HG03354 (cell line): Measurements from ENCODE around the gene MICAL2.

Experiments
- ATAC-seq: cut with Tn5 transposase; IDR thresholded peaks from one replicate; pipeline ENCODE4 v1.9.1; 2021; ENCODE audit warnings: mild to moderate bottlenecking; ENCODE audit not compliant: unreplicated experiment, poor library complexity, severe bottlenecking

MICAL2 gene

DNA sequence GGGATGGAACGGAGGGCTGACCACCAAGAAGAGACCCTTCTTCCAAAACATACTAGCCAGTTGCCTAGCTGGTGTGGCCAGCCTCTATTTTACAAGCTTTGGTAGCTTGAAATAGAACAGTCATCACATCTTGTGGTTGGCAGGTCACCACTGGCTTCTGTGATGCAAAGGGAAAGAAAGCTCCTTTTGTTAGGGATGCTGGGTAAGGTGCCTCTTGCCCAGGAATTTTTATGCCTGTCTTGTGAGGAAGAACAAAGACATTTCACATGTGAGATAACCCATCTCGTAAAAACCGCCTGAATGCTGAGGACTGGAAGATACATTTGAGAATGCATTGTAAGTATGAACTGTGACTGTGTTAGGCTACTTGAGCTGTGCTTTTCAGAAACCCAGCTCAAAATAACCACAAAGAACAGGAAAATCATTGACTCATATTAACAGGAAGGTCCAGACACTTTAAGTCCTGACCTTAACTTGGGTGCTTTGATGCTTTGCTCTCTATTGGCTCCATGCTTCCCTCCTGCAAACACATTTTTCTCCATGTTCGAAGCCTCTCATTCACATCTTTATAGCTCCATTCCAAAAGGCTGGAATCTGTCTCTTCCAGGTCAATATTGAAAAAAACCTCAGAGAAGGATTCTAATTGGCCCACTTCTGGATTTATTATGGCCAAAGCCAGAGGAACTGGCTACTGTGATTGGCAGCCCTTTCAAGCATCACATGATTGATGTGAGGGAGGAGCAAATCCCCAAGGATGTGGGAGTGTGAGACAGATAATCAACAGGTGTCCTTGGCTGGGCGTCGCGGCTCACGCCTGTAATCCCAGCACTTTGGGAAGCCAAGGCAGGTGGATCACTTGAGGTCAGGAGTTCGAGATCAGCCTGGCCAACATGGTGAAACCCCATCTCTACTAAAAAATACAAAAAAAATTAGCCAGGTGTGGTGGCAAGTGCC is 53.9 kb downstream of the MICAL2 start:
- no peak for ATAC-seq

DNA sequence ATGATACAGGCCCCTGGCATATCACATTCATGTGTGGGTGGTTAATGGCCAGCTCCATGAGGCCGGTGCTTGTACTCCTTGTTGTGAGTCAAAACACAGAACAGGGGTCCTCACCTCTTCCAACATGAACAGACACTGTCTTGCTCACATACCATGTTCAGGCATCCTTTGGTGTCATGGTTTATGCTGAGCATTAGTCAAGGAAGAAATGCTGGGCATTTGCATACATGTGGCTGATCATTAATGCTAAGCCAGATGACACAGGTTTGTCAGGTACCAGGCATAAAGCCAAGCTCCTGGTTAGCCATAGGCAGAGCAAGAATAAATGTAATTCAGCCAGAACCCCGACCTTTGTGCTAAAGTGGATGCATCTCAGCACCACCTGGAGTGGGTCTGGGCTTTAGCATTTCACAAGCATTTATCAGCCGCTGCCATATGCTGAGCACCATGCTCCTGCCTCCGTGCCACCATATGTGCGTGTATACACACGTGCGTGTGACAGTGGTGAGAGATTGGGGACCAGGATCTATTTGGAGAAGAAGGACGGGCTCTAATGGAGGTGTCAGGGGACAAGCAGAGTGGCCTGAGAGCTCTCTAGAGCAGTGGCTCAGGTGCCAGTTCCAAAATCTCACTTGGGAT is 55.0 kb downstream of the MICAL2 start:
- peak; percentile 65 for ATAC-seq

DNA sequence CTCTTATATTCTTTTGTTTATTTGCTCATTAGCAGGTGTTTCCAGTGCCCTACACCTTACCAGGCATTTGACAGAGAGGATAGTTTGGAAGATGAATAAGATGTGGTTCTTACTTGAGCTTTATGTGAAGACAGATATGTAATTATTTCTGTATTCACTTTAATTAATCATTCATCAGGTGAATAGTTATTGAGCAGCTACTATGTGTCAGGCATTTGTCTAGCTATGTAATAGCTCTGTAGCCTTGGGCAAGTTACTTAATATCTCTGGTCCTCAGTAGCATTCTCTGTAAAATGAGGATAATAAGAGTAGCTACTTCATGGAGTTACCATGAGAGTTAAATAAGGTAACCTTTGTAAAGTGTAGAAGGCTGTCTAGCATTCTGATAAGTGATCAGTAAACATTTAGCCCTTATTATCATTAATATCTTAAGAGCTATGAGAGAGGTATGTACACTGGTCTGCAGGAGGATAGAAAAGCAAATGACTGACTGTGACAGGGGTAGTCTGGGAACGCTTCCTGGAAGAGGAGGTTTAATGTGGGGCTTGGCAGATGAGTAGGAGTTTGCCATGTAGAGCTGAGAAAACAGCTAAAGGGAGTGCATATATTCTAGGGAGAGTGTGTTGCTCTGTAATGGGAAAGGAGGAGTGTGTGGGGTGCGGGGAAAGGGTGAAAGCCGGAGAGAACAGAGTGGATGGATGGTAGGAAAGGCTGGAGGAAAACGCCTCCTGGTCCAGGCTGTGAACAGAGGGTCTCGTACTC is 56.1 kb downstream of the MICAL2 start:
- ATAC-seq = no peak

DNA sequence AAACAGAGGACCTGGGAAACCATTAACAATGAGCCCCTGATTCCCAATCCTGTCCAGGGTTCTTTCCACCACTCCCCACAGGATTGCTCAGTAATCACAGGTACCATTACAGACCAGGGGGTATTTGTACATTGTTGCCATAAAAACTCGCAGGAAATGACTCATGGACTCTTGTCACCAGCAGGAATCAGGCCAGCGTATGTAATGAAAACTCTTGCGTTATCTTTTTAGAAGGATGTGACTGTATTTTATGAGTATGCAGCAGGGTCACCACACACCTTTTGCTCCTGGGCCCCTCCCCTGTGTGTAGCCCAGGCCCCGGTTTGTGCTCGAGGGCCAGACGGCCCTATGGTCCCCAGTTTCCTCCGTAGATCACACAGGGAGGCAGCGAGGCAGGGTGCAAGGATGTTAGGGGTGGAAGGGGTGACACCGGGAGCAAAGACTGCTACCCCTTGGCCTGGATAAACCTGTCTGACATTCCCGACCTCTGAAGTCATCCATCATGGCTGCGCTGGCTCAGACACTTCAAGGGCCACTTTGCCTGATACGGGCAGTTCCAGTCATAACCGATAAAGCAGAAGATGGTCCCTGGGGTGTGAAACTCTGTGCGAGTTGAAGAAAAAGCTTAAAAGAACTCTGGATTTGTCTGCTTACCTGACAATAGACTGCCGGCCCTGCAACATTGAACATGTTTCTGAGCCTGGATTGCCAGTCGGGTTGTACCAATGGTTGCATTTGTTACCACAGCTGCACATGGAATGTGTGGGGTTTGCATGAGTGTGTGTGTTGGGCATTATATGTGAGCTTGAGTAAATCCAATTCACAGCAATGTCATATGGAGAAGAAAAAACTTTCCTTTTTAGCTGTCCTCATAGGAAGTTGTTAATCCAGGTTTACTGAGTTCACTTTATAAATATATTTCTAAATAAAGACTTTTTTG is 56.9 kb downstream of the MICAL2 start:
- ATAC-seq = no peak

DNA sequence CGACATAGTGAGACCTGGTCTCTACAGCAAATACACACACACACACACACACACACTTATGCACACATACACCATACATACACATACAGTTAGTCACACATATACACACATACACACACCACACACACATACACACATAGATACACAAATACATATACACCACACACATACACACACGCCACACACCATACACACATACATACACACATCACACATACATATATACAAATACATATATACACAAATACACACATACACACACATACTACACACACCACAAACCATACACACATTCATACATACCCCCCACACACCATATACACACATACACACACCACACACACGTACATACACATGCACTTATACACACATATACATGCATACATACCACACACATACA is 57.7 kb downstream of the MICAL2 start:
- ATAC-seq = no peak

DNA sequence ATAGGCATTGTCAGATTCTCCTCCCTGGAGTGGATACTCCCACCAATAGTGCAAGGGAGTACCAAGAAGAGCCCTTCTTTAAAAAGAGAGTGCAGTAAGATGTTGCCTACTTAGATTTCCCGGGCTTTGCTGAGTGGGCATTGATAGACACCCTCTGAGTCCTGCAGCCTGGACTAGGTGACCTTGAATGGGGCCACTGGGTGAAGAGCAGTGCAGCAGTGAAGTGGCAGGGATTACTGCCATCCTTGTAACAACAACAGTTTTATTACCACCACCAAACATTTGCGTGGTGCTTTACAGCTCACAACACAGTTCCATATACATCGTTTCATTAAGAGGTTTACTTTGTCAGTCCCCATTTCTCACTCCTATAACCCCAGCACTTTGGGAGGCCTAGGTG is 59.4 kb downstream of the MICAL2 start:
- ATAC-seq = no peak

DNA sequence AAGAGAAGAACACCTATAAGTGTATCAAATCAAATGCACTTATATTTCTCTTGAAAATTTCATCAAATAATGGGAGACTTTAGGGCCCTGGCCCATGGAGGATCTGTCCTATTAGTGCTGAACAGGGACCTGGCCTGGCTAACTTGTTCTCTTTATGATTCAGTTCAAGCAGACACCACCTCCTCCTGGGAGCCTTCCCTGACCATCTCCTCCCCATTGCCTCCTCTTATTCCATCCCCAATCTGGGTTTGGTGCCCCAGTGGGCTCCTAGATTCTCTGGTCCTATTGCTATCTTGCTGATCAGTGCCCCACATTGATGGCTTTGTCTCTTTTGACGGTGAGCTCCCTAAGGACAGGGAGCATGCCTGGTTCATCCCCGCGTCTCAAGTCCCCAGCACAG is 60.1 kb downstream of the MICAL2 start:
- ATAC-seq = no peak

DNA sequence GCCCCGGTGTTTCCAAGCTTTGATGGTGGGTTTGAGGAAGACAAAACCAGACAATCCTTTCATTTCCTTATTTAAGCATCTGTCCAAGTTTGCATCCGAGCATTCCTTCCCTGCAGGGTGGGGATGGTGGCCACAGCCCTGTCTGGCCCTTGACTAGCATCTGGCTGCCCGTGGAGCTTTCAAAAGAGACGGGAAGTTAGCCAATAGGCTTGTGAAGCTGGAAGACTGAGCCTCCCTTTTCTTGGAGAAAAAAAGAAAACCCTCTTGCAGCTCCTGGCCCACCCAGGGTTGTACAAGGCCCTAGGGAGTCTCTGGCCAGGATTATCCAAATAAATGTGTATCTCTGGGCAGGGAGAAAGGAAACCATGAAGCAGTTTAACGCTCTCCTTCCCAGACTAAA is 60.6 kb downstream of the MICAL2 start:
- ATAC-seq = no peak

DNA sequence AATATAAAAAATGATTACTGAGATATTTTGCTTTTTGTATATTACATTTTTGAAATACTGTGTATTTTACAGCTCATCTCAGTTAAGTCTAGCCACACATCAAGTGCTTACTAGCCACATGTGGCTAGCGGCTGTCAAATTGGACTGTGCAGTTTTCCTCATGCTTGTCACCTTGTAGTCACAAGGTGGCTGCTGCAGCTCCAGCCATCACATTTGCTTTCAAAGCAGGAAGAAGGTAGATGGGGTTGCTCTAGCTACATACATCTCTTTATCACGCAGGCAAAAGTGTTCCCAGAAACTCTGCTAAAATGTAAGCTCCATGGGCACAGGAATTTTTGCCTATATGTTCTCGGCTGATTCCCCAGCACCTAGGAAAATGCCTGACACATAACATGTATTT is 61.5 kb downstream of the MICAL2 start:
- ATAC-seq = no peak

DNA sequence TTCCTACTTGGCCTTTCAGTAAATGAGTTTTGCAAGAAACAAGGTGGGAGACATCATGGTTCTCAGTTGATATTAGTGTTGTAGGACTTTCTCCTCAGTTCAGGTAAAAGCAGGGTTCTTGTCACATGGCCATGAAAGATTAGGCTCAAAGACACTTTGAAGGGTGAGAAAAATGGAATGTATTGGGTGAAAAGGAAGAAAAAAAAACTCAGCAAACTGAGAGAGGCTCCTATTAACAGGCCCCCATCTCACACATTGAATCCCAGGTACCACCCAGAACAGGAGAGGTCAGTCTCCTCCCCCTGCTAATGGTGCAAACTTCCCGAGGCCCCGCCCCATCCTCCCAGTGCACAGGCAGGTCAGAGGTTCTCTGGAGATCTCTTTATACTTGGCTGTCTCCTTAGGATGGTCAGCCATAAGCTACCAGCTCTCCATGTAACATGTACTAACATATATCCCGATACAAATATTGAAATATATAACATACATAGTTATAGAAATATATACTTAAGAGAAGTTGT is 62.2 kb downstream of the MICAL2 start:
- ATAC-seq = no peak

DNA sequence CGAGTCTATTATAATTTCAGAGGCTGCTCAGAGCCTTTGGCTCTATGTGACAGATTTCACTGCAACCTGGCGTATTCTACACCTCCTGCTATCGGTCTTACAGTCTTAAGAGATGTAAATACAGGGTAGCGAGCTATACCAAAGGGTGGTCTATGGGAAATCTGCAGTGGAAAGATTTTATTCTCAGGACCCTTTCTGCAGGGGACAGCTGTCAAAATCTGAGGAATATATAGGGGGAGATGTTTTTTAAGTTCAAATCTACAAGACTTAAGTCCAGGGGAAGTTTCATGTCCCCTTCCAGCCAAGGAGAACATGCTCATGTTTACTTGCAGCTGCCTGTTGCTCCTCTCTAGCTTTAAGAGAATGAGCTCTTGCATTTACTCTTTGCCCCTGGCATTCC is 62.7 kb downstream of the MICAL2 start:
- ATAC-seq = no peak

DNA sequence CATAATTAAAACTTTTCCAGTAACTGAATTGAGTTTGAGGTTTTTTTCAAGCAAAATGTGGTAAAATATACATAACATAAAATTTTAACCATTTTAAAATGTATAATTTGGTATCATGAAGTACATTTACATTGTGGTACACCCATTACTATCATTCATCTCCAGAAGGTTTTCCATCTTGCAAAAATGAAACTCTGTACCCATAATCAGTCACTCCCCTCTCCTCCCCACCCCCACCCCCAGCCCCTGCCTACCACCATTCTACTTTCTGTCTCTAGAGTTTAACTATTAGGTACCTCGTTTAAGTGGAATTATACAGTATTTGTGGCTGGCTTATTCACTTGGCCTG is 63.7 kb downstream of the MICAL2 start:
- peak; percentile 66 for ATAC-seq

DNA sequence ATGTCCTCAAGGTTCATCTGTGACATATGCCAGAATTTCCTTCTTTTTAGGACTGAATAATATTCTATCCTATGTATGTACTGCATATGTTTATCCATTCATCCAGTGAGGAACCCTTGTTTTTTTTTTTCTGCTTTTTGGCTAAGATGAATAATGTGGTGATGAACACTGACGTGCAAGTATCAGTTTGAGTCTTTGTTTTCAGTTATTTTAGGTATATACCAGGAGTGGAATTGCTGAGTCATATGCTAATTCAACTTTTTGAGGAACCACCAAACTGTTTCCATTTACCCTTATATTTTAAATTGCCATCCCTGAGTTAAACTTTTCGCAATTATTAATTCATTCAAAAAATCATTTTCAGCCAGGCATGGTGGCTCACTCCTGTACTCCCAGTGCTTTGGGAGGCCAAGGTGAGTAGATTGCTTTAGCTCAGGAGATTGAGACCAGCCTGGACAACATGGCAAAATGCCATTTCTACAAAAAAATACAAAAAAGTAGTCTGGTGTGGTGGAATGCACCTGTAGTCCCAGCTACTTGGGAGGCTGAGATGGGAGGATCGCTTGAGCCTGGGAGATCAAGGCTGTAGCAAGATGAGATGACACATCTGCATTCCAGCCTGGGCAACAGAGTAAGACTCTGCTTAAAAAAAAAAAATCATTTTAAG is 64.2 kb downstream of the MICAL2 start:
- ATAC-seq = peak; percentile 87

DNA sequence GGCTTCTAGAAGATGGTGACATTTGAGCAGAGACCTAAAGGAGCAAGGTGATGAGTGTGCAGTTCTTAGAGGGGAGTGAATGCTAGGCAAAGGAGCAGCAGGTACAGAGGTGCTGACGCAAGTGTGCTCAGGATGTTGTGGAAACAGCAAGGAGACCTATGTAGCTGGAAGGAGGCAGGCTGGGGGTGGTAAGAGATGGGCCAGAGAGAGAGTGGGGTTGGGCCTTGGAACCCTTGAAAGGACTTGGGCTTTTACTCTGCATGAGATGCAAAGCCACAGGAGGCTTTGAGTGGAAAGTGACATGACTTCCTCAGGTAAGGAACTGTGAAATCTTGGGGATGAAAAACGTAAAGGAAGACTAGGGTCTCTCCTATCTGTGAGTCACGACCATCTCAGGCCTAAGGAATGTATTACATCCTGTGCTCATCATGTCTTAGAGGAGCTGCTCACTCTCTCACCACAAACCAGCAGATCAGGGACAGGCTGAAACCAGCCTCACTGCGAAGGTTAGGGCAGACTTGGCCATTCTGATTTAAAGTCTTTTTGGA is 65.4 kb downstream of the MICAL2 start:
- ATAC-seq = no peak

DNA sequence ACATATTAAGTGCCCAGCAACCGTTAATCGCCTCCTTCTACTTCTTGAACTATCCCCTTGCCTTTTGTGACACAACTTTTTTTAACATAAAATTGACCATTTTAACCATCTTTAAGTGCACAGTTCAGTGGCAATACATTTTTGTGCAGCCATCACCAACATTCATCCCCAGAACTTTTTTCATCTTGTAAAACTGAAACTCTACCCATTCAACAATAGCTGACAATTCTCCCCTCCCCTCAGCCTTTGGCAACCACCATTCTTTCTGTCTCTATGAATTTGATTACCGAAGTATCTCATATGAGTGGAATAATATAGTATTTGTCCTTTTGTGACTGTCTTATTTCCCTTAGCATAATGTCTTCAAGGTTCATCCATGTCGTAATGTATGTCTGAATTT is 66.0 kb downstream of the MICAL2 start:
- ATAC-seq = no peak

DNA sequence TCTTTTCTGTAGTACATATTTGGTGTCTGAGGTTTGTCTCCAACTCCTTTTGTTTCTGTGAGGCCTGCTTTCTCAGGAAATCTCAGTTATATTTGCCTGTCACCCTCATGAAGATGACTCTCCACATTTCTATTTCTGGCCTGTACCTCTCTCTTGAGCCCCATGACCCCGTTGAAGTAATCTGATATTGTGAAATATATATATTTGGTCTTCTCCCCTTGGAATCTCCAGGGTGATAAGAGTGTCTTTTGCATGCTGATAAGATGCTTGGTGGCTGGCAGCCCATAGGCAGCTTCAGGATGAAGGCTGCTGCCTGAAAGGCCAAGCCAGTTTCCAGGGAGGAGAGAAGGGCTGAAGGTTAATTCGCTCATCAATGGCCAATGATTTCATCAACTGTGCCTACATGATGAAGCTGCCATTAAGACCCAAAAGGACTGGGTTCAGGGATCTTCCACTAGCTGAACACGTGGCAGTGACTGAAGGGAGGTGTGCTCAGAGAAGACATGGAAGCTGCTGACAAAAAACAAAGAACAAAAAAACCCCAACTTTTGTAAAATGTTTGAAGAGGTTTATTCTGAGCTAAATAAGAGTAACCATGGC is 67.4 kb downstream of the MICAL2 start:
- ATAC-seq = no peak

DNA sequence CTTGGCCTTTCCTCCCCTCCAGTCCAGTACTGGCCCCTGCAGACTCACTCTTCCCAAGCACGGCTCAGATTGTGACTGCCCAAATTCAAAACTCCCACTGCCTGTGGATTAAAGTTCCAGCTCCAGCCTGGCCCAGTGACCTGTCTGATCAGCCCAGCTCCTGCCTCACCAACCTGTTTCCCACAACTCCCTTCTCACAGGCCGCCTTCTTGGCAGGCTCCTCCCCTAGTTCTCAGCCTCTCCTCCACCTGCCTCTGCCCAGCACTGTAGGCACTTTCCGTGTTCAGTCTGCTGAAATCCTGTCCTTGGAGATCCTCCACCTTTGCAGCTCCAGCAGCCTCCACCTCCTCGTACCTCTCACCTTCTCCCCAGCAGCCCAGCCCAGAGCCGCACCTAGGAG is 68.6 kb downstream of the MICAL2 start:
- no peak for ATAC-seq

DNA sequence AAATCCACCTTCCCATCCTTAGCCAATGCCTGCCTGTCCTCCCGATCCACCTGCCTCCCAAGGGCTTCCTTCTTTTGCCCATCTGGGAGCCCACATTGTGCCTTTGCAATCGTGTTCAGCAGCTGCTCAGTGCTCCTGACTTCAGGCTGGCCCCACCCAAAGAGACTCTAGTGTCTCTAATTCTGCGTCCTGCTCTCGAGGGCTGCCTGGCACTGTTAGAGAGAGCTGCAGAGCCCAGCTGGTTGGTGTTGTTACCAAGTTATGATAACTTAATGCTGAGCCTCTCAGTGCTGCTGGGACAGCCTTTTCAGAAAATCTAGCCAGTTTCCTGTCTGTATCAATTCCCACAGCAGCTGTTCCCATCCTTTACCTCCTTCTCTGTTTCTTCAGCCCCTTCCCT is 69.1 kb downstream of the MICAL2 start:
- ATAC-seq = no peak
